ENCODE measurements around the gene DNAH8.
"Not testable (repeated sequence)": the region's sequence is repeated elsewhere in the genome, so short reads cannot be mapped to it uniquely, and the experiment has no call there.

Gene DNAH8

GRCh38 chr6:38699702-38700101 is 15.4 kb upstream of the DNAH8 start:
- DNase-seq: not testable (repeated sequence)

DNA sequence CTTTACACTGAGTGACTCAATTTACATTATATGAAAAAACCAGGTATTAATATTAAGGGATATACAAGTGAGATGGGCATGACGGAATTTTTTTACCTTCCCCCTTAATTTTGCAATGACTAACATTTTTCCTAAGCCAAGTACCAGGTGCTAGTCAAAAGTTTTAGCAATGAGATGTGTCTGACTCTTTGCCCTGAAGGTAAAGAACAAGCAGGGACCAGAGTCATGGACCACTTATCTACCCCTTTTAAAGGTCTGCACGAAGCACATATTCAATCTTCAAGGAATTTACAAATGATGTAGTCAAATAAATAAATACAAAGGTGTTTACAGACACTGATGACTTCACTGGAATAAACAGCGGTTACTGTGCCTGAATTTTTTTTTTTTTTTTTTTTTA is 13.6 kb upstream of the DNAH8 start:
- no peak for DNase-seq

GRCh38 chr6:38702558-38703397 is 12.3 kb upstream of the DNAH8 start, which contains the start of gene GLO1:
TSS of gene GLO1 (minus strand) at chr6:38703145. CDS start at chr6:38703054, 91 bp downstream.
- DNase-seq: peak; percentile 98

- DNase-seq: no peak
These were observed 11.0 kb upstream of the DNAH8 start for GRCh38 chr6:38703949-38704590.

DNA sequence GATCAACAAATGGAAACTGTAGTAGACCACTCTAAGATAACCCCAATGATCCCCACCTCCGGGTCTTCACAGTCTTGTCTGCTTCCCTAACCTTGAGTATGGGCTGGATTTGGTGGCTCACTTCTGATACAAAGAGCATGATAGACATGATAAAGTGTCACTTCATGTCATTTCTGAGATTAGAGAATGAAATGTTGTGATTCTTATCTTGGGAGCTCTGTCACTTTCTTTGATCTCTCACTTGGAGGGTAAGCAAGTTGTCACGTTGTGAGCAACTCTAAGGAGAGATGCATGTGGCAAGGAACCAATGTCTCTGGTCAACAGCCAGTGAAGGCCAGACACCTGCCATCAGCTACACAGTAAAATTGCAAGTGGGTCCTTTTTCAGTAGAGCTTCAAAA is 9.2 kb upstream of the DNAH8 start:
- no peak for DNase-seq

GRCh38 chr6:38708496-38708895 is 6.6 kb upstream of the DNAH8 start:
- DNase-seq: no peak

DNA sequence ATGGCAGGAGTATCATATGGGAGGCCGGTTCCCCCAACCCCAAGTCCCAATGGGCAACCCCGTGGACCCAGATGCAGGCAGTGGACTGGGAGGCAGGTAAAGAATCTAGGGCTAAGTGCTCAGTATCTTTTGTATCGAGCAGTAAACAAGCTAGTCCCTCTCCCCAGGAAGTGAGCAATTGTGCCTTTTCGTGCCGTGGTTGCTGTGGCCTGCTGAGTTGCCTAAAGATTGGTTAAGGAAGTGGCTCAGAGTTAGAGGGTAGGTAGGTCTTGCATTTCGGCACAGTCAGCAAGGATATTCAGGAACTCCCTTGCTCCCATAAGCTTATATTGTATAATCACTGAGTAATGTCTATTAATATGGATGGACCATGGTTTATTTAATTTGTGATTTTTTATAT is 1.3 kb upstream of the DNAH8 start:
- DNase-seq: no peak

GRCh38 chr6:38714239-38715015 is 684 bp upstream of the DNAH8 start:
- DNase-seq: no peak

- DNase-seq: no peak
These were observed 1.7 kb downstream of the DNAH8 start for GRCh38 chr6:38716825-38717224.

- no peak for DNase-seq
These were observed 4.2 kb downstream of the DNAH8 start for GRCh38 chr6:38719358-38719757.

DNA sequence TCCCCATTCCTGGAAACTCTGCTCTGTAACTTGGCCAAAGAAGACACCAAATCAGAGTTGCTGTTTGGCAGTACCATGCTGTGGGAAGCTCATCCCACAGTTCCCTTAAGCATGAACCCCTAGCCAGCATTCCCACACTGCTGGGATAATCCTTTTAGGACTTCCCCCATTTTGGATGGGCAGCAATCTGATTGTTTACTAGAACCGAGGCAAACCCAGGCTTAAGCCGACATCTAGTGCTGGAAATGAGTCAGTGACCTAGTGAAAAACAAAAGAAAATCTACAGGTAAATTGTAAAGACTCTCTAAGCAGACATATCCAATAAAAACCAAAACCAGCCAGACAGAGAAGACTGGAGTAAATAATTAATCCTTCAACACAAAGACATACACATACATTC is 5.2 kb downstream of the DNAH8 start:
- DNase-seq: no peak

GRCh38 chr6:38722038-38722437 is 6.9 kb downstream of the DNAH8 start:
- DNase-seq: no peak

GRCh38 chr6:38722727-38723334 is 7.7 kb downstream of the DNAH8 start:
- no peak for DNase-seq

- no peak for DNase-seq
These were observed 8.7 kb downstream of the DNAH8 start for GRCh38 chr6:38723783-38724182.

DNA sequence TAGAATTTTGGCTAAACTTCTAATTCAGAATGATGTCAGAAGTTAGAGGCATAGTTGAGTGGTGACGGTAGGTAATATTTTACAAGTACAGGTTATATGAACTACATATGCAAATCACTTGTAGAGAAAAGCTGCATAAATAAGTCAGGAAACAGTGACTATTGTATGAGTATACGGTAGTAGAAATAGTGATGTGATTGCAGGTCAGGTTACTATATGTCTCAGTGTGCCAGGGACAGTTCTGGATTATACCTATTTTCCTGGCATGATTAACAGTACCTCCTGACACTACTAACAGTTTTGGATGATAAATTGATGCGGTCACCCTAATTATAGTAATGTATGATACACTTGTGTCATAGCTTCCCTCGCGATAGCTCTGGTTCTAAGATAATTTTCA is 9.2 kb downstream of the DNAH8 start:
- no peak for DNase-seq

GRCh38 chr6:38725414-38726183 is 10.5 kb downstream of the DNAH8 start:
- no peak for DNase-seq

DNA sequence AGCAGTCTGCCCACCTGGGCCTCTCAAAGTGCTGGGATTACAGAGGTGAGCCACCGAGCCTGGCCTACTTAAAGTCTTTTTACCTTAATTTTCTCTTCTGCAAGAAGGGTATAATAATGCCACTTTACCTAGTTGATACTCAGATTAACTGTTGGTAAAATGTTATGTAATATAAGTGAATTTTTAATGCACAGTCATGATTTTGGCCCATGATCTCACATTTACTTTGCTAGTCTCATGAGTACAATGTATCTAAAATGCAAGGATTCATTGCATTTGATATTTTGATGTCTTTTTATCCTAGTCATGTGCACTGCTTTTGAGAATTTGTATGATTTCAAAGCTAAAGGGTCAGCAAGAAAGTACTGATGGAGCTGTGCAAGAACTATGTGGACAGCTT is 13.1 kb downstream of the DNAH8 start:
- DNase-seq: no peak

DNA sequence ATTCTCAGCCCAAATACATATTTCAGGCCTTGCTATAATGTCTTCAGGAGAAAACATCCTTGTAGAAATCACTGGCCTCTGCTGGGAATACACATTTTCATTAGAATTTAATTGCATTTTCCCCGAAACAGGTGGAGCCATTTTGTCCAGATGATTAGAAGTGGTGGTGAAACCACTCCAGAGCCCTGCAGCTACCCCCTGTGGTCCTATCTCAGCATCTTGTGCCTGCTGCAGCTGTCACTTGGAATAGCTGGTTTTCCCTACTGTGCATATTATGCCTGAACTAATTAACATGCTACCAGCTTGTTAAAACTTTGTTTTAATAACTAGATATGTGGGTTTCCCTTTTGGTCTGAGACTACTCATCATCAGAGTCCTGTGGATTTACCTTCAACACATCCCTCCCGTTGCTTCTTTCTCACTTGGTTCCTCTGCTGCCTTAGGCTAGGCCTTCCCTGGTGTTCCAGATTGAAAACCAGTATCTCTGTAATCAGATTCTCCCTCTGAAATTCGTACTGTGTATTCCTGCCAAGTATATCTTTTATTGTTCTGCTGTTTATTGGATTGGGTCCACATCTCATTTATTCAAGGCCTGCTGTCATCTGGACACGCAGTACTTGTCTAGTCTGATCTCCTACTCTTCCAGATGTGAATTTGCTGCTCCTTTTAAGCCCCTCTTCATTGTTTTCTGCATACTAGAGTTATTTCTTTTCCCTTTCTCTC is 15.2 kb downstream of the DNAH8 start:
- DNase-seq: no peak

DNA sequence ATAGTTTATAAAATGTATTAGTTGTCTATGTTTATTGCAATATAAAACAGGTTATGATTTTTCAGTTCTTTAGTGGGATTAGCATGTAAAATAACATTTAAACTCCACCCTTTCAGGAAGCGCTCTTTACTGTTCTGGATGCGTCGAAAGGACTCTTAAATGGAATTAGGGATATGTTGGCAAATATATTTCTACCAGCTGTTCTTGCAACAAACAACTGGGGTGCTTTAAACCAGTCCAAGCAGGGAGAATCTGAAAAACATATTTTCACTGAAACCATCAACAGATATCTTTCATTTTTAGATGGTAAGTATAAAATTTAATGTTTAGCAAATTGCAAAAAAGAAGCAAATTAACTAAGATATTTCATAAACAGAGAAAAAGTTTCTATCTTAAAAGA is 21.8 kb downstream of the DNAH8 start:
- DNase-seq: no peak

- no peak for DNase-seq
These were observed 23.1 kb downstream of the DNAH8 start for GRCh38 chr6:38738261-38738660.

DNA sequence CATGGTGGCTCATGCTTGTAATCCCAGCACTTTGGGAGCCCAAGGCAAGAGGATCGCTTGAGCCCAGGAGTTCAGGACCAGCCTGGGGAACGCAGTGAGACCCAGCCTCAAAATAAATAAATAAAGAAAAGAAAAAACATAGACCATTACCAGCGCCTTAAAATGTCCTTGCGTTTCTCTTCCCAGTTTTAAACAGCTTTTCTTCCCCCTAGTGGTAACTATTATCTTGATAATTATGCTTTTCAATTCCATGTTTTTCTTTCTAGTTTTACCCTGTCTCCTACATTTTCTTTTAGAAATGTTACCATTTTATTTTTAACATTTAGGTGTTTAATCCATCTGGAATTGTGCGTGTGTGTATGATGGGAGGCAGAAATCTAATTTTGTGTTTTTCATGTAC is 24.4 kb downstream of the DNAH8 start:
- no peak for DNase-seq

DNA sequence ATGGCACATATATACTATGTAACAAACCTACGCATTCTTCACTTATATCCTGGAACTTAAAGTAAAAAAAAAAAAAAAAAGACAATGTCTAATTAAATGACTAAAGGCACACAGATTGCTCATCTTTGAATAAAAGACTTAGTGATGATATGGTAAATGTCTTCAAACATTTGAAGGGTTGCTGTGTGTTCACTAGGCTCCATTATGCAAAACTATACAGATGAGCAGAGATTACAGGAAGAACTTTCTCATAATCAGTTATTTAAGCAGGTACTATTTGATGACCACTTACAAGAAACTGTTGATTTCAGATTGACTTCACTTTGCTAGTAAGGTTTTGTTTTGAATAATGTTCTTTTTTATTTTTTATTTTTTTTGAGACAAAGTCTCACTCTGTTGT is 34.4 kb downstream of the DNAH8 start:
- DNase-seq: no peak

Measured in left hindlimb (tissue), 1 donor.